Embryonic facial prominence (tissue), 1 donor: ENCODE results near the gene RPS4Y1.

ENCODE experiments used
- DNase-seq: peaks from one replicate; pipeline ENCODE4 v3.0.0-alpha.2; 2016; ENCODE audit errors: extremely low spot score

RPS4Y1 gene

GRCh38 chrY:2883561-2883960, 42.2 kb downstream of the RPS4Y1 start:
- DNase-seq = no peak

DNA sequence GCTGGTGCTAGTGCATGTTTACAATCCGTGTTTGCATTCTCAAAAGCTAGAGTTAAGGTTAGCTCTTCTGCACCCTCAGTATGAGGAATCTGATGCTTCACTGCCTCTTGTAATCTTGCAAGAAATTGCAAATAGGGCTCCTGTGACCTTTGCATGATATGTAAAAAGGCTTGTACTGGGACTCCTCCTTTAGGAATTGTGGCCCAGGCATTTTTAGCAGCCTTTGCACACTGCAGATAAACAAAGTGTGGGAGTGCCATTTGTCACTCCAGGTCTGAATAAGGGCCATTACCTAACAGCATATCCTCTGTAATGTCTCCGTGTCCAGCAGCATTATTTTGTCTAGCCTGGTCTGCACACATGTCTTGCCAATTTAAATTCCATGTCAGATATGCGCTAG, 44.5 kb downstream of the RPS4Y1 start:
- DNase-seq = no peak

DNA sequence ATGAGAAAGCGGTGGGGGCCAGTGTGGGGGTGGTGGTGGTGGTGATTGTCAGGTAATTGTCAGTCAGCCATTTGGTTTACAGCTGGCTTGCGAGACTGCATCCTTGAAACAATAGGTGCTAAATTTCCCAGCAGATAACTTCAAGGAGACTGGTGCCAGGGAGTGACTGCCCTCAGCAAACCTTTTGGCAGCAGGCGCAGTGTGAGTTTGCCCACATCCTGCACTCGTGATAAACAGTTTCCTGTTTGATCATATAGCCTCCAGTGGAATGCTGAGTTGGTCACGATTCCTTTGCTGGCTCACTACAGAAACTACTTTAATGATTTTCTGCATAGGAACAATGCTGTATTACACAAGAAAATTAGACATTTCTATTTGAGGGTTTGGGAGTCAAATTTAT, 46.0 kb downstream of the RPS4Y1 start:
- no peak for DNase-seq

DNA sequence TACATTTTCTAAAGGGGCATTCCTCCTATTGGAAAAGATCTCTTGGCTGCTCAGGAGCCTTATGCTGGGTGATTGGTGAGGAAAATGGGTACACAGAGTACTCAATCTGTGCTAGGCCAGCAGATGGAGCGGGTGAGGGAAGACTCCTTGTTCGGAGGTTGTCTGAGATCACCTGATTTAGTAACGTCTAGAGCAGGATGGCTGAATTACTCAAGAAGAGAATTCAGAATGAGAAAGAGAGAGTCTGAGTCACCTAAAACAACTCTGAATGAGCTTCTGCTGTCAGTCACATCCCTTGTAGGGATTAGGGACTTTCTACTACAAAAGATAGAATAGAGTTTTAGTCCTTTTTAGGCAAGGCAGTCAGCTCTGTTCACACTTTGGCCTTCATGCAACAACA, 46.6 kb downstream of the RPS4Y1 start:
- DNase-seq = no peak

DNA sequence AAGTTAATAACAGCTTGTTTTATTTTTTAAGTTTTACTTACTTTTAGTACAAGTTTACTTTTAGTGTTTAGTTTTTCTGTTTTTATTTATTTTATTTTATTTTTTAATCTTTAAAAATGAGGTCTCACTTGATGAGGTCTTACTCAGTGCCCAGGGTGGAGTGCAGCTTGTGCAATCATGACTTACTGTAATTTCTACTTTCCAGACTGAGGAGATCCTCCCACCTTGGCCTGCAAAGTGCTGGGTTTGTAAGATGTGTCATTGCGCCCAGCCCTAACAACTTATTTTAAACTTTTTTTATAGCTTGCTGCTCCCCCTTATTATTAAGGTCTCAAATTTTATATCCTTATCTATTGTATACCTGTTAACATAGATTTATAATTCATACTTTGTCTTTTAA, 52.1 kb downstream of the RPS4Y1 start:
- DNase-seq = no peak

DNA sequence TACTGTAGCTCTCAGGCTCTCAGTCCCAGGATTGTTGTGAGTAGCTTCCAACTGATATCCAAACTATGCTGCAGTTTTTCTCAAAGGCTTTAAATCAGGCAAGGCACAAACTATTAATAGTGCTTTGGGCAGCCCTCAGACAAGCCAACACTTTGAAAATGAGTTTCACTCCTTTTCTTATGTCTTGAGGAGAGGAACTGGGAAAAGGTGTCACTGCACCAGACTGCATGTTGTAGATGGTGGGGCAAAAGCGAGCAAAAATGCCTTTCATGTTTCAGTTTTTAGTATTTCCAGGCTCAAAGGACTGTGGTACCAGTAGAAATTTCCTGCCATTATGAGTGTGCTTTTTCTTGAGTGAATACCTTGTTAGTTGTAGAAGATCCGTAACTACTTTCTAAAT, 54.6 kb downstream of the RPS4Y1 start:
- no peak for DNase-seq

DNA sequence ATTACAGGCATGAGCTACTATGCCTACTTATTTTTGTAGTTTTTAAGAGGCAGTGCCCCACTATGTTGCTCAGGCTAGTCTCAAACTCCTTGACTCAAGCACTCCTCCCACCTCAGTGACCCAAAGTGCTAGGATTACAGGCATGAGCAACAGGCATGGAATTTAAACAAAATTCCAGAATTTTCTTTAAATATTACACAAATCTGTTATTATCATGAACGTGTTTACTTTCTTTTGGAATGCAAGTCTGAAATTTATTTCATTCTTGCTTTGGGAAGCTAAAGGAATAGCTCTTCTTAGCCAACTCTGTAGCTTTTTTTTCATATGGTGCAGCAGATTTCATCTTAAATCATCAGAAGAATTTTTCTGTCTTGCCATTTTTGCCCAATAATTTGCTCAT, 66.0 kb downstream of the RPS4Y1 start:
- DNase-seq = no peak

- DNase-seq = no peak
Observed at GRCh38 chrY:2913066-2913815, 71.8 kb downstream of the RPS4Y1 start.
